Measurements from ENCODE around the gene KIF7. TPM values are rescaled to one million over a fixed set of nuclear protein-coding genes. Genes with fewer than 3 reads are reported as not detected.
"Not testable (repeated sequence)": the region's sequence is repeated elsewhere in the genome, so short reads cannot be mapped to it uniquely, and the experiment has no call there.

Gene KIF7
- total and polyA plus RNA-seq, 8 donors = 2.4 to 16.7 (median 13.2) TPM

- intact Hi-C loops (cut with DNase I) = no loop called here
- no peaks in the 10 kb centered on the region for H3K36me3 ChIP-seq
- no peak overlapping the region for H3K27ac ChIP-seq
- H3K4me3 ChIP-seq = no peak overlapping the region
- H3K4me1 ChIP-seq = peaks cover 0 to 10% of the 10 kb centered on the region in 2 donors
- no peaks in the 10 kb centered on the region for H3K27me3 ChIP-seq
- TF ChIP-seq CTCF (IDR thresholded peaks at IDR 0.05) = no peak
- no peak for ATAC-seq
- no peak for DNase-seq
- H3K9me3 ChIP-seq = no peaks in the 10 kb centered on the region
Observed at GRCh38 chr15:89693696-89694095, 38.4 kb upstream of the KIF7 start.

- no peaks in the 10 kb centered on the region for H3K36me3 ChIP-seq
- DNase-seq (peak in 1 of 4 donors; percentile 21), ATAC-seq (no peak)
- no peak overlapping the region for H3K4me3 ChIP-seq
- no peak for TF ChIP-seq CTCF (IDR thresholded peaks at IDR 0.05)
- peaks cover 0 to 10% of the 10 kb centered on the region in 2 donors for H3K4me1 ChIP-seq
- intact Hi-C loops (cut with DNase I) = no loop called here
- H3K27ac ChIP-seq = no peak overlapping the region
- no peaks in the 10 kb centered on the region for H3K27me3 ChIP-seq
- no peaks in the 10 kb centered on the region for H3K9me3 ChIP-seq
Observed at GRCh38 chr15:89693091-89693490, 37.8 kb upstream of the KIF7 start.

GRCh38 chr15:89690276-89691218 is 35.3 kb upstream of the KIF7 start, which contains the start of the genes PEX11A and WDR93:
Gene PEX11A, minus strand, starts transcription at chr15:89690754. Its CDS starts 122 bp downstream, at chr15:89690632.
Gene WDR93, plus strand, starts transcription at chr15:89690811. Its CDS starts 10,936 bp downstream, at chr15:89701747.
- H3K4me3 ChIP-seq = peak within 1 kb of the TSS; percentile 78 to 80
- intact Hi-C loops (cut with DNase I) = no loop called here
- peak within 1 kb of the TSS in 1 of 2 donors; percentile 14 for H3K27ac ChIP-seq
- H3K4me1 ChIP-seq = peaks cover 0 to 10% of the 10 kb centered on the region in 2 donors
- H3K27me3 ChIP-seq = no peaks in the 10 kb centered on the region
- ATAC-seq (peak; percentile 99), DNase-seq (peak; percentile 78 to 91 (median 88))
- no peaks in the 10 kb centered on the region for H3K9me3 ChIP-seq
- no peaks in the 10 kb centered on the region for H3K36me3 ChIP-seq
- no peak for TF ChIP-seq CTCF (IDR thresholded peaks at IDR 0.05)

GRCh38 chr15:89689930-89690275 is 34.6 kb upstream of the KIF7 start:
- ATAC-seq = peak; percentile 5
- Histone ChIP-seq H3K27ac (peak overlapping the region in 1 of 2 donors; percentile 14), H3K4me3 (peak overlapping the region; percentile 78 to 80)
- intact Hi-C loops (cut with DNase I); H3K27me3 ChIP-seq; H3K9me3 ChIP-seq; H3K4me1 ChIP-seq; DNase-seq; H3K36me3 ChIP-seq: not testable (repeated sequence)

GRCh38 chr15:89686522-89686921 is 31.3 kb upstream of the KIF7 start:
- Histone ChIP-seq H3K27ac (no peak overlapping the region), H3K36me3 (no peaks in the 10 kb centered on the region), H3K4me3 (no peak overlapping the region), H3K27me3 (no peaks in the 10 kb centered on the region), H3K4me1 (peaks cover 0 to 10% of the 10 kb centered on the region in 2 donors), H3K9me3 (no peaks in the 10 kb centered on the region)
- ATAC-seq = no peak
- DNase-seq = no peak
- TF ChIP-seq CTCF (IDR thresholded peaks at IDR 0.05) = no peak
- intact Hi-C loops (cut with DNase I) = no loop called here
